Erythroblast (primary cell): ENCODE measurements around the gene WDR31.
"Not testable (repeated sequence)": the region's sequence is repeated elsewhere in the genome, so short reads cannot be mapped to it uniquely, and the experiment has no call there.

Experiments used
- GATA1 ChIP-seq: IDR thresholded peaks from 2 replicates; pipeline ENCODE4 v1.6.1; 2011; ENCODE audit warnings: low read depth, mild to moderate bottlenecking, control low read depth, low read length, moderate library complexity
- POLR2A ChIP-seq: IDR thresholded peaks from 2 replicates; pipeline ENCODE4 v1.6.1; 2011; ENCODE audit warnings: mild to moderate bottlenecking, low read length

GRCh38 chr9:113379094-113379828 lies 39.2 kb upstream of the WDR31 start:
- TF ChIP-seq POLR2A, GATA1: not testable (repeated sequence)
